ENCODE data around the gene EHHADH.

The EHHADH gene

DNA sequence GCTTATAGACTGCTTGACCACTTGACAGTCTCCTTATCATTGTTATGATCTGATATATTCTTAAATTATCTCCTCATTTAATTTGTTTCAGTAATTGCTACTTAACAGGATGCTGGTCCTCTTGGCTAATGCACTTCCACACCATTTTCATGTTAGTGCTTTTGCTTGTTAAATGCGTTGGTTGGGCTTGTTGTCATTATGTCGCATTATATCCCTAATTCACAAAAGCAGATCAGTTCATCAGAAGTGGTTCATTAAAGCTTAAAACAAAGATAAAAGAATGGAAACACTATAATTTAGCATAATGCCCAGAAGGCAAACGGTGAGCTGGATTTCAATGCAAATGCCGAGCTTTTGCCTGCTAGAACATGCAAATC lies 17.1 kb upstream of the EHHADH start:
- no peak for DNase-seq (ENCODE audit: low read depth)
- TF ChIP-seq CTCF (IDR thresholded peaks at IDR 0.05; ENCODE audit: low read depth, low read length) (no peak), MYC (IDR thresholded peaks at IDR 0.05; ENCODE audit: low read depth, low read length) (no peak), POLR2A (IDR thresholded peaks at IDR 0.05; ENCODE audit: extremely low read depth, insufficient read length) (no peak)
- TF ChIP-seq, protein P1, sequence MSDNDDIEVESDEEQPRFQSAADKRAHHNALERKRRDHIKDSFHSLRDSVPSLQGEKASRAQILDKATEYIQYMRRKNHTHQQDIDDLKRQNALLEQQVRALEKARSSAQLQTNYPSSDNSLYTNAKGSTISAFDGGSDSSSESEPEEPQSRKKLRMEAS (IDR thresholded peaks at IDR 0.05; ENCODE audit: low read depth, low read length), result no peak
- H3K4me3 ChIP-seq (ENCODE audit: low read depth, low read length), result no peak overlapping the region

DNA sequence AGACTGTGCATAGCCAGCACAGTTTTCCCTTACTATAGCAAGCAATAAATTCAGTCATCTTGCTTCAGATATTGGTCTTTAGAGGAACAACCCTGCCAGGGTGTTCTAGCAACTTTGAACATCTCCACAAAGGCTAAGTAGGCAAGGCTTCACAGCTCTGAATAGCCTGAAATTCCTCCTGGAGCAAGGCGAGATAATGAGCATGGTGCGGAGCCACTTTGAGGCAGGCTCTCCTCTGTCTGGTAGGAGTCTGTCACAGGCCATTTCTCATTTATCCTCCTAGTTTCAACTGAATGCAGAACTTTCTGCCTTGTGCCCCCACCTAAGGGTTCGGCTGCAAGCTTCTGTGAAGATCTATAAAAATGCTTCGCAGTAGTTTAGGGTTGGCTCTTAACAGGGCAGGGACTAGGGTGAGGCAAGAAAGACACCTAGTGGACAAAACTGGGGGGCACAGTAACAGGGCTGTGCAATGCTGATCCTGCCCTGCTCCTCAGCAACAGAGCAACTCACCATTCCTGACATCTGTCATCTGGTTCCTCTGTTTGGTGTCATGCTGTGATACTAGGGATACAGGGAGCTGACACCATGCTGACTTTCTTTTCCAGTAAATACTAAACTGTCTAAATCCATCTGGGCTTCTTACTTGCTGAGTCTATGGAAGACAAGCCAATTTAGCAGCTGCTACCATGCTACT lies 16.6 kb upstream of the EHHADH start:
- TF ChIP-seq CTCF (IDR thresholded peaks at IDR 0.05; ENCODE audit: low read depth, low read length) (peak; percentile 59), POLR2A (IDR thresholded peaks at IDR 0.05; ENCODE audit: extremely low read depth, insufficient read length) (no peak), MYC (IDR thresholded peaks at IDR 0.05; ENCODE audit: low read depth, low read length) (no peak)
- TF ChIP-seq, protein P1 (IDR thresholded peaks at IDR 0.05; ENCODE audit: low read depth, low read length), result no peak
- DNase-seq (ENCODE audit: low read depth), result peak; percentile 65
- H3K4me3 ChIP-seq (ENCODE audit: low read depth, low read length), result no peak overlapping the region

DNA sequence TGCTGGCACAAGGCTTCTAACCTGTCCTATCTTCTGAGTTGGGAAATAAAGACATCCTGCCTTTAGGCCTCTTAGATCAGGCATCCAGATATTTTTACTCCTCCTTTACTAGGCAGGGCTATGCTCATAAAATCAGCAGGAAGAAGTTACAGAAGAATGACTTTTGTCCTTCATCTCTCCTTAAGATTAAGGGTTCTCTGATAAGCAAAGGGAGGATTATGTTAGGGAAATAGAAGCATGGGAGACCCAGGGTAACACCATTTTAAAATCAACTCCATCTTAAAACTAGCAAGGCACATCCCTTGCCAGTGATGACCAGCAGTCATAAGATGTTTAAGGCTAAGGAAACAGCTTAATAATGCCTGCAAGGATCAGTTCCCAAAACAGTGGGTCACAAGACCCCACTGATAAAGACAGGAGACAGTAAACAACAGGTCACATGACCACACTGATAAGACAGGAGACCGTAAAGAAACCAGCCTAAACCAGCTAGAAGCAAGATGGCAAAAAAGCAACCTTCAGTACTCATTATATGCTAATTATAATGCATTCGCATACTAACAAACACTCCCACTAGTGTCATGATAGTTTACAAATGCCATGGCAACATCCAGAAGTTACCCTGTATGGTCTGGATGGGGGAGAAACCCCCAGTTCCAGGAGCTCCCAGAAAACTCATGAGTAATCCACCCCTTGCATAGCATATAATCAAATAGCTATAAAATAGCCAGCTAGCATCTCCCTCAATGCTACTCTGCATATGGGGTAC lies 14.5 kb upstream of the EHHADH start:
- TF ChIP-seq POLR2A (IDR thresholded peaks at IDR 0.05; ENCODE audit: extremely low read depth, insufficient read length) (no peak), CTCF (IDR thresholded peaks at IDR 0.05; ENCODE audit: low read depth, low read length) (no peak), MYC (IDR thresholded peaks at IDR 0.05; ENCODE audit: low read depth, low read length) (no peak)
- TF ChIP-seq, protein P1 (IDR thresholded peaks at IDR 0.05; ENCODE audit: low read depth, low read length), result no peak
- DNase-seq (ENCODE audit: low read depth), result no peak
- H3K4me3 ChIP-seq (ENCODE audit: low read depth, low read length), result no peak overlapping the region

DNA sequence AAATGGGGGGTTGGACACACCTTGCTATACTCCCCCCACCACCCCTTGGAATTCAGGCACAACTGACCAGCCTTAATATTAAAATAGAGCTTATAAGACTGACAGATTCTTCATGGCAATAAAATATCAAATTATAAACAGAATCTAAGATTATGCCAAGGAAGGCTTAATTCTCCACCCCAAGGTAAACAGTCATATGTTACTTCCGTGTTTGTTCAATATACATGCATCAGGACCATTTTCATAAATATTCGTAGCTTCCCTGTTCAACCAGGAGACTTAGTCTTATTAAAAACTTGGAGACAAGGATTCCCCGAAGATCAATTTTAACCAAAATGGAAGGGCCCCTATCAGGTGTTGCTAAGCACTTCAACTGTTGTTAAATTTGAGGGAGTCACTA lies 13.3 kb upstream of the EHHADH start:
- H3K4me3 ChIP-seq (ENCODE audit: low read depth, low read length), result no peak overlapping the region
- TF ChIP-seq POLR2A (IDR thresholded peaks at IDR 0.05; ENCODE audit: extremely low read depth, insufficient read length) (no peak), MYC (IDR thresholded peaks at IDR 0.05; ENCODE audit: low read depth, low read length) (no peak), CTCF (IDR thresholded peaks at IDR 0.05; ENCODE audit: low read depth, low read length) (no peak)
- TF ChIP-seq, protein P1 (IDR thresholded peaks at IDR 0.05; ENCODE audit: low read depth, low read length), result no peak
- no peak for DNase-seq (ENCODE audit: low read depth)

DNA sequence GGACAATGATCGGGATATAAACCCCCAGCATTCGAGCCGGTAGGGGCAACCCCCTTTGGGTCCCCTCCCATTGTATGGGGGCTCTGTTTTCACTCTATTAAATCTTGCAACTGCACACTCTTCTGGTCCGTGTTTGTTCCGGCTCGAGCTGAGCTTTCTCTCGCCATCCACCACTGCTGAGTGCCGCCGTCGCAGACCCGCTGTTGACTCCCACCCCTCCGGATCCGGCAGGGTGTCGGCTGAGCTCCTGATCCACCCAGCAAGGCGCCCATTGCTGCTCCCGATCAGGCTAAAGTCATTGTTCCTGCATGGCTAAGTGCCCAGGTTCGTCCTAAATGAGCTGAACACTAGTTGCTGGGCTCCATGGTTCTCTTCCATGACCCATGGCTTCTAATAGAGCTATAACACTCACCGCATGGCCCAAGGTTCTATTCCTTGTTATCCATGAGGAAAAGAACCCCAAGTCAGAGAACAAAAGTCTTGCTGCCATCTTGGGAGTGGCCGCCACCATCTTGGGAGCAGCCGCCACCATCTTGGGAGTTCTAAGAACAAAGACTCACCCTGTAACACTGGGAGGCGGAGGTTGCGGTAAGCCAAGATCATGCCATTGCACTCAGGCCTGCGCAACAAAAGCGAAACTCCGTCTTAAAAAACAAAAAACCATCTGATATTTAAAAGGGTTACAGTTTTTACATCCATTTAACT lies 11.2 kb upstream of the EHHADH start:
- no peak overlapping the region for H3K4me3 ChIP-seq (ENCODE audit: low read depth, low read length)
- no peak for DNase-seq (ENCODE audit: low read depth)
- TF ChIP-seq, protein P1 (IDR thresholded peaks at IDR 0.05; ENCODE audit: low read depth, low read length), result no peak
- no peak for TF ChIP-seq CTCF (IDR thresholded peaks at IDR 0.05; ENCODE audit: low read depth, low read length)
